Activated T-helper 1 cell treated with anti-CD3 and anti-CD28 coated beads, Interleukin-12 subunit alpha, Interleukin-12 subunit beta, Interleukin-2, Interleukin-4 antibody, amounts not matched to agents 30 ng/mL and 10 ng/mL and 1 ng/mL, durations not matched to agents 14 hours and 24 hours and 36 hours (primary cell): ENCODE results near the gene ID2. TPM values are rescaled to one million over a fixed set of nuclear protein-coding genes. Genes with fewer than 3 reads are reported as not detected.
A peak's percentile ranks its signal among the peaks of the same experiment; 100 is the strongest.

ENCODE experiments used
- DNase-seq: peaks from one replicate; pipeline ENCODE4 v3.0.0; 2021; ENCODE audit warnings: low spot score
- H3K27ac Mint-ChIP-seq: one replicate; pipeline ENCODE4 v1.8.0; 2021; ENCODE audit warnings: mild to moderate bottlenecking, mixed read lengths
- H3K27me3 Mint-ChIP-seq: one replicate; pipeline ENCODE4 v1.8.0; 2022; ENCODE audit warnings: mild to moderate bottlenecking, moderate library complexity, mixed read lengths; ENCODE audit not compliant: insufficient read depth
- H3K36me3 Mint-ChIP-seq: one replicate; pipeline ENCODE4 v1.8.0; 2021; ENCODE audit warnings: low read depth, mixed read lengths
- H3K4me1 Mint-ChIP-seq: one replicate; pipeline ENCODE4 v1.8.0; 2021; ENCODE audit warnings: low read depth, mixed read lengths
- H3K4me3 Mint-ChIP-seq: one replicate; pipeline ENCODE4 v1.8.0; 2021; ENCODE audit warnings: mild to moderate bottlenecking, moderate library complexity, mixed read lengths
- H3K9me3 Mint-ChIP-seq: one replicate; pipeline ENCODE4 v1.8.0; 2021; ENCODE audit warnings: mixed read lengths
- intact Hi-C: fragments of 100-400 bp; cut with micrococcal nuclease; formaldehyde crosslinking; loops from one replicate; pipeline ENCODE4 v1.15.1; 2024
- total RNA-seq: library from RNA; stranded (reverse); gene quantifications from 2 replicates; pipeline ENCODE4 v1.2.3, GENCODE V29; 2022

The ID2 gene
- total RNA-seq, 1 donor from 2014 or later, result 301 TPM

- Mint-ChIP-seq H3K4me1 (peaks cover 36% of the 10 kb centered on the region), H3K27ac (peak overlapping the region; percentile 54), H3K9me3 (peaks cover 17% of the 10 kb centered on the region), H3K27me3 (peaks cover 42% of the 10 kb centered on the region), H3K4me3 (peak overlapping the region; percentile 77), H3K36me3 (peaks cover 22% of the 10 kb centered on the region)
- intact Hi-C loops, result no loop called here
- DNase-seq, result no peak
These were observed 3.9 kb upstream of the ID2 start for GRCh38 chr2:8677646-8678592.

GRCh38 chr2:8678731-8679566 is 2.9 kb upstream of the ID2 start:
- H3K4me3 Mint-ChIP-seq, result peak overlapping the region; percentile 77
- H3K27ac Mint-ChIP-seq, result peak overlapping the region; percentile 71
- intact Hi-C loops, result no loop called here
- peaks cover 9% of the 10 kb centered on the region for H3K9me3 Mint-ChIP-seq
- peaks cover 25% of the 10 kb centered on the region for H3K36me3 Mint-ChIP-seq
- peaks cover 36% of the 10 kb centered on the region for H3K4me1 Mint-ChIP-seq
- peaks cover 36% of the 10 kb centered on the region for H3K27me3 Mint-ChIP-seq
- DNase-seq, result peak; percentile 84

- H3K9me3 Mint-ChIP-seq, result peaks cover 3% of the 10 kb centered on the region
- intact Hi-C loops, result no loop called here
- H3K27me3 Mint-ChIP-seq, result peaks cover 31% of the 10 kb centered on the region
- H3K27ac Mint-ChIP-seq, result peak overlapping the region; percentile 71
- H3K4me1 Mint-ChIP-seq, result peaks cover 38% of the 10 kb centered on the region
- peaks cover 25% of the 10 kb centered on the region for H3K36me3 Mint-ChIP-seq
- H3K4me3 Mint-ChIP-seq, result peak overlapping the region; percentile 70
- no peak for DNase-seq
These were observed 2.4 kb upstream of the ID2 start for GRCh38 chr2:8679567-8679826.

- intact Hi-C loops, result loop anchor here (2.0 to 10.0 kb wide), 8 partner anchors 157 to 1163 kb away; partner anchors contain the start of gene KIDINS220
- Mint-ChIP-seq H3K27me3 (peaks cover 28% of the 10 kb centered on the region), H3K9me3 (no peaks in the 10 kb centered on the region), H3K4me3 (peak overlapping the region; percentile 84), H3K4me1 (peaks cover 42% of the 10 kb centered on the region), H3K27ac (peak overlapping the region; percentile 71), H3K36me3 (peaks cover 27% of the 10 kb centered on the region)
- DNase-seq, result no peak
These were observed 1.8 kb upstream of the ID2 start for GRCh38 chr2:8679827-8680731.

- Mint-ChIP-seq H3K27ac (peak overlapping the region; percentile 88), H3K4me1 (peaks cover 42% of the 10 kb centered on the region), H3K36me3 (peaks cover 26% of the 10 kb centered on the region), H3K4me3 (peak overlapping the region; percentile 84), H3K27me3 (peaks cover 20% of the 10 kb centered on the region), H3K9me3 (no peaks in the 10 kb centered on the region)
- intact Hi-C loops, result loop anchor here (1.0 to 10.0 kb wide), 17 partner anchors 73 to 1164 kb away; partner anchors contain the start of gene KIDINS220
- DNase-seq, result peak; percentile 66
These were observed 765 bp upstream of the ID2 start for GRCh38 chr2:8680822-8681760.

- H3K4me3 Mint-ChIP-seq, result peak overlapping the region; percentile 99
- DNase-seq, result peak; percentile 34
- peaks cover 32% of the 10 kb centered on the region for H3K4me1 Mint-ChIP-seq
- H3K9me3 Mint-ChIP-seq, result no peaks in the 10 kb centered on the region
- H3K27ac Mint-ChIP-seq, result peak overlapping the region; percentile 97
- intact Hi-C loops, result loop anchor here (1.0 to 10.0 kb wide), 7 partner anchors 154 to 1166 kb away; partner anchors contain the start of gene KIDINS220
- peaks cover 5% of the 10 kb centered on the region for H3K27me3 Mint-ChIP-seq
- peaks cover 25% of the 10 kb centered on the region for H3K36me3 Mint-ChIP-seq
These were observed 1.1 kb downstream of the ID2 start for GRCh38 chr2:8682719-8683667.

- peaks cover 6% of the 10 kb centered on the region for H3K27me3 Mint-ChIP-seq
- intact Hi-C loops, result loop anchor here (1.0 to 10.0 kb wide), 9 partner anchors 153 to 1566 kb away; partner anchors contain the start of gene KIDINS220
- peak overlapping the region; percentile 96 for H3K27ac Mint-ChIP-seq
- no peaks in the 10 kb centered on the region for H3K9me3 Mint-ChIP-seq
- peak overlapping the region; percentile 99 for H3K4me3 Mint-ChIP-seq
- H3K4me1 Mint-ChIP-seq, result peaks cover 25% of the 10 kb centered on the region
- DNase-seq, result peak; percentile 41
- H3K36me3 Mint-ChIP-seq, result peaks cover 25% of the 10 kb centered on the region
These were observed 2.7 kb downstream of the ID2 start for GRCh38 chr2:8684540-8684877.

GRCh38 chr2:8684878-8685696 is 3.2 kb downstream of the ID2 start:
- H3K4me3 Mint-ChIP-seq, result peak overlapping the region; percentile 99
- peak overlapping the region; percentile 96 for H3K27ac Mint-ChIP-seq
- peaks cover 20% of the 10 kb centered on the region for H3K4me1 Mint-ChIP-seq
- no peaks in the 10 kb centered on the region for H3K9me3 Mint-ChIP-seq
- peaks cover 25% of the 10 kb centered on the region for H3K36me3 Mint-ChIP-seq
- intact Hi-C loops, result loop anchor here (1.0 to 10.0 kb wide), 11 partner anchors 152 to 1566 kb away; partner anchors contain the start of gene KIDINS220
- H3K27me3 Mint-ChIP-seq, result peaks cover 6% of the 10 kb centered on the region
- peak; percentile 41 for DNase-seq

GRCh38 chr2:8685697-8686358 is 4.0 kb downstream of the ID2 start:
- intact Hi-C loops, result loop anchor here (1.0 to 10.0 kb wide), 10 partner anchors 75 to 1589 kb away; no protein-coding TSS in a partner anchor
- DNase-seq, result peak; percentile 74
- H3K9me3 Mint-ChIP-seq, result no peaks in the 10 kb centered on the region
- peak overlapping the region; percentile 80 for H3K4me3 Mint-ChIP-seq
- peaks cover 16% of the 10 kb centered on the region for H3K4me1 Mint-ChIP-seq
- H3K27ac Mint-ChIP-seq, result peak overlapping the region; percentile 62
- peaks cover 7% of the 10 kb centered on the region for H3K27me3 Mint-ChIP-seq
- peaks cover 25% of the 10 kb centered on the region for H3K36me3 Mint-ChIP-seq
